Lower leg skin (tissue), 3 donors: Measurements from ENCODE around the gene SLC15A1.

Source experiments
- POLR2A ChIP-seq, 2 donors: fragments of 450-650 bp; IDR thresholded peaks; one replicate each; pipeline ENCODE4 v1.6.1; 2016 to 2017; ENCODE audit warnings: antibody characterized with exemption in 2 of 2, mild to moderate bottlenecking in 1 of 2, moderate library complexity in 1 of 2
- TF ChIP-seq, protein P1 (sequence below), 3 donors: fragments of 450-650 bp; IDR thresholded peaks; one replicate each; pipeline ENCODE4 v1.5.1; 2016; ENCODE audit warnings: antibody characterized with exemption in 3 of 3, mild to moderate bottlenecking in 3 of 3, moderate library complexity in 2 of 3

DNA sequence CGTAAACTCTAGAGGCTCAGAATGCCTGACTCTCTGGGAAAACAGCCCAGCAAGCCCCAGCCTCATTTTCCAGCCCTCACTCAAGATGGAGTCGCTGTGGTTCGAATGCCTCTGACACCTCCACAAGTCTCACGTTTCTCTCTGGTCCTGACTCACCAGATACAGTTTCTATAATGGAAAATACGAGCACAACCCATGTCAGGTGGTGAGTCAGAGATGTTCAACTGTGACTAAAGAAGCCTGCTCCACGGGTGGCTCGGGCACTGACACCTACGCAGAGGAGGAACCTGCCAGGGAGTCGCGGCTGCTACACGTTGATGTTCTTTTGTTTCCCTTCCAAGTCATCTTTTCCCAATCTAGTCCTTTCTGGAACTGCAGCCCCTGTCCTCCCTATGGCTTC, 88.4 kb downstream of the SLC15A1 start:
- TF ChIP-seq, protein P1, sequence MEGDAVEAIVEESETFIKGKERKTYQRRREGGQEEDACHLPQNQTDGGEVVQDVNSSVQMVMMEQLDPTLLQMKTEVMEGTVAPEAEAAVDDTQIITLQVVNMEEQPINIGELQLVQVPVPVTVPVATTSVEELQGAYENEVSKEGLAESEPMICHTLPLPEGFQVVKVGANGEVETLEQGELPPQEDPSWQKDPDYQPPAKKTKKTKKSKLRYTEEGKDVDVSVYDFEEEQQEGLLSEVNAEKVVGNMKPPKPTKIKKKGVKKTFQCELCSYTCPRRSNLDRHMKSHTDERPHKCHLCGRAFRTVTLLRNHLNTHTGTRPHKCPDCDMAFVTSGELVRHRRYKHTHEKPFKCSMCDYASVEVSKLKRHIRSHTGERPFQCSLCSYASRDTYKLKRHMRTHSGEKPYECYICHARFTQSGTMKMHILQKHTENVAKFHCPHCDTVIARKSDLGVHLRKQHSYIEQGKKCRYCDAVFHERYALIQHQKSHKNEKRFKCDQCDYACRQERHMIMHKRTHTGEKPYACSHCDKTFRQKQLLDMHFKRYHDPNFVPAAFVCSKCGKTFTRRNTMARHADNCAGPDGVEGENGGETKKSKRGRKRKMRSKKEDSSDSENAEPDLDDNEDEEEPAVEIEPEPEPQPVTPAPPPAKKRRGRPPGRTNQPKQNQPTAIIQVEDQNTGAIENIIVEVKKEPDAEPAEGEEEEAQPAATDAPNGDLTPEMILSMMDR (IDR thresholded peaks at IDR 0.05) = no peak
- no peak for TF ChIP-seq POLR2A (IDR thresholded peaks at IDR 0.05)
